HFFc6 (cell line): Measurements from ENCODE around the gene ITPK1. TPM values are rescaled to one million over a fixed set of nuclear protein-coding genes. Genes with fewer than 3 reads are reported as not detected.

Source experiments
- DNase-seq: peaks from one replicate; pipeline ENCODE4 v3.0.0-alpha.2; 2018
- H3K27ac Mint-ChIP-seq: 2 replicates; pipeline ENCODE4 v1.8.0; 2020; ENCODE audit warnings: mild to moderate bottlenecking, mixed read lengths
- H3K27me3 Mint-ChIP-seq: 2 replicates; pipeline ENCODE4 v1.8.0; 2021; ENCODE audit warnings: mild to moderate bottlenecking, moderate library complexity, mixed read lengths; ENCODE audit not compliant: insufficient read depth
- H3K36me3 Mint-ChIP-seq: 2 replicates; pipeline ENCODE4 v1.8.0; 2021; ENCODE audit warnings: low read depth, mixed read lengths
- H3K4me1 Mint-ChIP-seq: 2 replicates; pipeline ENCODE4 v1.8.0; 2020; ENCODE audit warnings: low read depth, mixed read lengths
- H3K4me3 Mint-ChIP-seq: 2 replicates; pipeline ENCODE4 v1.8.0; 2020; ENCODE audit warnings: mild to moderate bottlenecking, moderate library complexity, mixed read lengths
- H3K9me3 Mint-ChIP-seq: 2 replicates; pipeline ENCODE4 v1.8.0; 2020; ENCODE audit warnings: mild to moderate bottlenecking, mixed read lengths
- total RNA-seq, 6 experiments: library from RNA; stranded (reverse); fragmentation: NEBNext Ultra II Directional; extraction: Animal tissue kit (Norgen Biotek cat#: 25700); gene quantifications; 2 replicates in 1 of 6; 3 replicates in 5 of 6; pipeline ENCODE4 v1.2.3, GENCODE V29; 2021
- TF ChIP-seq, protein P1 (sequence below): fragments of 200-600 bp; sonication (generic); IDR thresholded peaks from 2 replicates; pipeline ENCODE4 v1.5.0; 2021; ENCODE audit warnings: antibody characterized with exemption, mild to moderate bottlenecking

Gene ITPK1
- total RNA-seq, 6 experiments from 2014 or later: 27.3 to 38.1 (median 32.4) TPM

DNA sequence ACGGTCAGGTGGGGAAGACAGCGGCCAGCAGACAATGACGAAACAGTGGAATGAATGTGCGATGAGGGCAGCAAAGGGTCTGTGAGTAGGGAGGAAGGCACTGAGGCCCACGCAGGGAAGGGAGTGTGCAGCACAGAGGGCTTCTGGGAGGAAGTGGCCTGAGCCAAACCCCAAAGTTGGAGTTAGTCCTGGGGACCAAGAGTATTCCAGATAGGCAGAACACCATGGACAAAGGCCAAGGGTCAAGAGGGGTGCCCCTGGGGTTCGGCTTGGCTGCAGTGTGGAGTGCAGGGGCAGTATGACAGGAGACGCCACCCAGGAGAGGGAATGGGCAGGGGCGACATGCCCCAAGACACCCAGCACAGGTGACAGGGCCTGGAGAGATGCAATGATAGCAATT is 134.0 kb downstream of the ITPK1 start:
- Mint-ChIP-seq H3K4me3 (no peak overlapping the region), H3K27ac (no peak overlapping the region), H3K27me3 (no peaks in the 10 kb centered on the region), H3K36me3 (peaks cover 35% of the 10 kb centered on the region), H3K9me3 (peaks cover 24% of the 10 kb centered on the region), H3K4me1 (peaks cover 12% of the 10 kb centered on the region)
- no peak for DNase-seq
- TF ChIP-seq, protein P1, sequence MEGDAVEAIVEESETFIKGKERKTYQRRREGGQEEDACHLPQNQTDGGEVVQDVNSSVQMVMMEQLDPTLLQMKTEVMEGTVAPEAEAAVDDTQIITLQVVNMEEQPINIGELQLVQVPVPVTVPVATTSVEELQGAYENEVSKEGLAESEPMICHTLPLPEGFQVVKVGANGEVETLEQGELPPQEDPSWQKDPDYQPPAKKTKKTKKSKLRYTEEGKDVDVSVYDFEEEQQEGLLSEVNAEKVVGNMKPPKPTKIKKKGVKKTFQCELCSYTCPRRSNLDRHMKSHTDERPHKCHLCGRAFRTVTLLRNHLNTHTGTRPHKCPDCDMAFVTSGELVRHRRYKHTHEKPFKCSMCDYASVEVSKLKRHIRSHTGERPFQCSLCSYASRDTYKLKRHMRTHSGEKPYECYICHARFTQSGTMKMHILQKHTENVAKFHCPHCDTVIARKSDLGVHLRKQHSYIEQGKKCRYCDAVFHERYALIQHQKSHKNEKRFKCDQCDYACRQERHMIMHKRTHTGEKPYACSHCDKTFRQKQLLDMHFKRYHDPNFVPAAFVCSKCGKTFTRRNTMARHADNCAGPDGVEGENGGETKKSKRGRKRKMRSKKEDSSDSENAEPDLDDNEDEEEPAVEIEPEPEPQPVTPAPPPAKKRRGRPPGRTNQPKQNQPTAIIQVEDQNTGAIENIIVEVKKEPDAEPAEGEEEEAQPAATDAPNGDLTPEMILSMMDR: no peak

DNA sequence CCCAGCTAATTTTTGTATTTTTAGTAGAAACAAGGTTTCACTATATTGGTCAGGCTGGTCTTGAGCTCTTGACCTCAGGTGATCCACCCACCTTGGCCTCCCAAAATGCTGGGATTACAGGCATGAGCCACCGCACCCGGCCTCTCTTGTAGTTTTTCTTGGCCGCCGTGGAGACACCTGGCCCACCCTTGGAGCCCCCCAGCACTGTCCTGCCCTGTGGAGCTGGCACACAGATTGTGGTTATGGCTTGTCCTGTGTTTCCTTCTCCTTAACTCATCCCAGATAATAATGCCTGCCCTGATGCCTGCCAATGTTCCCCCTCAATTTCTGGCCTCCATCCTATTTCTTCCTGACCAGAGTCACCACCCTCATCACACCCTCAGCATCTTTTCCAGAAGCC is 134.9 kb downstream of the ITPK1 start:
- H3K36me3 Mint-ChIP-seq: peaks cover 43% of the 10 kb centered on the region
- H3K27me3 Mint-ChIP-seq: no peaks in the 10 kb centered on the region
- DNase-seq: no peak
- no peak overlapping the region for H3K4me3 Mint-ChIP-seq
- TF ChIP-seq, protein P1: no peak
- peaks cover 3% of the 10 kb centered on the region for H3K4me1 Mint-ChIP-seq
- peaks cover 33% of the 10 kb centered on the region for H3K9me3 Mint-ChIP-seq
- no peak overlapping the region for H3K27ac Mint-ChIP-seq

DNA sequence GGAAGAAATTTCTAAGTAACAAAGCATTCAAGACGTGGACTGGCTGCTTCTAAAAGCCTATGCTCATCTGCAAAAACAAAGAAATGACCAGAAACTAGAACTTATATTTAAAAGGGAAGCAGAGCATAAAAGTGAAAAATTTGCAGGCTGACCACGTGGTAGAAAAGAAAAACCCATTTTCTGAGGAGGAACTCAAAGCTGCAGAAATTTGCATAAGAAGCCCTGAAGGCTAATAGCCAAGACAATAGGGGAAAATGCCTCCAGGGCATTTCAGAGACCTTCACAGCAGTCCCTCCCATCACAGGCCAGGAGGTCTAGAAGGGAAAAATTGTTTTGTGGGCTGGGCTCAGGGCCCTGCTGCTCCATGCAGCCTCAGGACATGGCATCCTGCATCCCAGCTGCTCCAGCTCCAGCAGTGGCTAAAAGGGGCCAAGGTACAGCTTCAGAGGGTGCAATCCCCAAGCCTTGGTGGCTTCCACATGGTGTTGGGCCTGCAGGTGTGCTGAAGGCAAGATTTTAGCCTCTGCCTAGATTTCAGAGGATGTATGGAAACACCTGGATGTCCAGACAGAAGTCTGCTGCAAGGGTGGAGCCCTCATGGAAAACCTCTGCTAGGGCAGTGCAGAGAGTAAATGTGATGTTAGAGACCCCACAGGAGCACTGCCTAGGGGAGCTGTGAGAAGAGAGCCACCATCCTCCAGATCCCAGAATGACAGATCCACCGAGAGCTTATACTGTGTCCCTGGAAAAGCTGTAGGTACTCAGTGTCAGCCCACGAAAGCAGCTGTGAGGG is 137.3 kb downstream of the ITPK1 start:
- Mint-ChIP-seq H3K36me3 (peaks cover 48% of the 10 kb centered on the region), H3K4me1 (peaks cover 11% of the 10 kb centered on the region), H3K4me3 (no peak overlapping the region), H3K9me3 (peaks cover 38% of the 10 kb centered on the region), H3K27me3 (no peaks in the 10 kb centered on the region), H3K27ac (no peak overlapping the region)
- TF ChIP-seq, protein P1: no peak
- no peak for DNase-seq

DNA sequence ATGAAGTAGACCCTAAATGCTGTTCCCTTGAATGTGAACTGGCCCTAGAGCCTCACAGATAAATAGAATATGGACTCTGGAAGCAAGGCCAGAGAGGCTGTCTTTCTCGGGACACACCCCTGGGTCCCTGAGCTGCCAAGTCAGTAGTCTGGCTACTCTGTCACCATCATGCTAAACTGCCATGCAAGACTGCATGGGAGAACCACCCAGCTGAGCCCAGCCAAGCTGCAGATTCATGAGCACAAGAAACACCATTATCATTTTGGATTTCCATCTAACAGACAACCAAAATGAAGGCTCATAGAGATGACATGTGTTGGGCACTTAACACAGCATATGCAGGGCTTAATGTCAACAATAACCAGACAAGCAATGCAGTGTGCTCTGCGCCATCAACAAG is 139.5 kb downstream of the ITPK1 start:
- no peak for DNase-seq
- Mint-ChIP-seq H3K9me3 (peaks cover 38% of the 10 kb centered on the region), H3K36me3 (peaks cover 46% of the 10 kb centered on the region), H3K4me1 (peaks cover 20% of the 10 kb centered on the region), H3K4me3 (no peak overlapping the region), H3K27ac (no peak overlapping the region), H3K27me3 (no peaks in the 10 kb centered on the region; the same call in 1 of the 2 replicates)
- TF ChIP-seq, protein P1: no peak

DNA sequence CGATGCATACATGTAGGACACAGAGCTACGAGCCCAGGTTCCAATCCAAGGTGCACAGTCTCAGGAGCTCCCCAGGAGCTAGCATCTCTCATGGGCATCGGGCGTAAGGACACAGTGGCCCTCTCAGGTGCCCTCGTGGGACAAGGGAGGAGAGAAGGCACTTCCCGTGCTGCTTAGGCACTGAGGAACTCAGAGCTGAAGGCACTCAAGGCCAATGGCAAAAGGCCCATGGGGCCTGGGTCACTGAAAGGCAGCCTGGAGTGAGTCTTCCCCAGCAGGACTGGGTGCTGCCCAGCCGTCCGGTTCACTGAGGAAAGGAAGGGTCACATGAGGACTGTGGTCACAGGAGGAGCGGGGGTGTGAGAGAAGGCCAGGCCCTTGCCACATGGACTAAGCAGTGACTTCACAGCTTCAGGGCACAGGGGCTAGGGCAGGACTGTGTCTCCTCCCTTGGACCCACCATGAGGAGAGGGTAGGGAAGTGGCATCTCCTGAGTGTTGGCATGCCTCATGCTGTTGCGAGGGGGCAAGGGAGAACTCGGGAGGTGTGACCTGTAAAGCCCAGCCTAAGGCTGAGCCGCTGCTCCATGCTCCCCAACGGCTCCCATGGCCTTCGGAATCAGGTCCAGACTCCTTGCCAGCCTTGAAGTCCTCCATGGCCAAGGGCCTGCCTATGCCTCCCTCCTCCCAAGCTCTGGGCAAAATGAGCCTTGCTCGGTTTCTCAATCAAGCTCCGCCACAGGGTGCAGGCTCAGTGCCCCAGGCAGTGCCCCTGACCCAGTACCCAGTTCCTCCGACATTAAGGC is 141.0 kb downstream of the ITPK1 start:
- Mint-ChIP-seq H3K27ac (peak overlapping the region; percentile 78; the same call in 1 of the 2 replicates), H3K9me3 (peaks cover 37% of the 10 kb centered on the region), H3K4me1 (peaks cover 20% of the 10 kb centered on the region), H3K36me3 (peaks cover 39% of the 10 kb centered on the region), H3K4me3 (no peak overlapping the region), H3K27me3 (no peaks in the 10 kb centered on the region; the same call in 1 of the 2 replicates)
- DNase-seq: no peak
- TF ChIP-seq, protein P1: no peak
